CD14-positive monocyte (primary cell): ENCODE data around the gene FKBP15. TPM values are rescaled to one million over a fixed set of nuclear protein-coding genes. Genes with fewer than 3 reads are reported as not detected.
"Not testable (repeated sequence)": the region's sequence is repeated elsewhere in the genome, so short reads cannot be mapped to it uniquely, and the experiment has no call there.

ENCODE experiments used
- DNase-seq, 3 donors: peaks; one replicate each; pipeline ENCODE4 v3.0.0-alpha.2; 2011 to 2022
- H2AFZ ChIP-seq: 2 replicates; pipeline ENCODE4 v1.6.0; 2012; ENCODE audit warnings: mild to moderate bottlenecking, low read depth, low read length, inconsistent platforms; ENCODE audit not compliant: insufficient read depth, poor library complexity, severe bottlenecking
- H3K27ac ChIP-seq, 2 donors: 1 replicate in 1 of 2; 2 replicates in 1 of 2; pipeline ENCODE4 v1.5.1; 2012 to 2013; ENCODE audit warnings: low read length in 2 of 2, control low read depth in 1 of 2, inconsistent platforms in 1 of 2, low read depth in 1 of 2, mild to moderate bottlenecking in 1 of 2
- H3K27me3 ChIP-seq, 2 donors: one replicate each; pipeline versions ENCODE4 v1.6.0 to v1.6.1; 2011 to 2013; ENCODE audit warnings: low read length in 2 of 2; ENCODE audit not compliant: control insufficient read depth in 2 of 2, insufficient read depth in 2 of 2
- H3K36me3 ChIP-seq, 2 donors: replicated peaks in 1 of 2; 1 replicate in 1 of 2; 2 replicates in 1 of 2; pipeline versions ENCODE4 v1.5.1 to v1.6.1; 2012 to 2013; ENCODE audit warnings: low read length in 2 of 2, control low read depth in 1 of 2, inconsistent platforms in 1 of 2, mild to moderate bottlenecking in 1 of 2; ENCODE audit not compliant: insufficient read depth in 2 of 2, control insufficient read depth in 1 of 2
- H3K4me1 ChIP-seq, 2 donors: 1 replicate in 1 of 2; 2 replicates in 1 of 2; pipeline versions ENCODE4 v1.5.1 to v1.6.1; 2012 to 2013; ENCODE audit warnings: low read length in 2 of 2, control low read depth in 1 of 2, inconsistent platforms in 1 of 2, mild to moderate bottlenecking in 1 of 2, moderate library complexity in 1 of 2; ENCODE audit not compliant: insufficient read depth in 2 of 2, control insufficient read depth in 1 of 2
- H3K4me2 ChIP-seq: replicated peaks from 2 replicates; pipeline ENCODE3; 2012; ENCODE audit warnings: low read length, moderate library complexity, mild to moderate bottlenecking; ENCODE audit not compliant: poor library complexity, severe bottlenecking; ENCODE audit errors: extremely low read depth
- H3K4me3 ChIP-seq, 3 experiments: fragments of 200-600 bp in 1 of 3; sonication (generic) in 1 of 3; replicated peaks in 1 of 3; 1 replicate in 2 of 3; 2 replicates in 1 of 3; pipeline ENCODE4 v1.5.1; 2011 to 2013; ENCODE audit warnings: low read length in 3 of 3, mild to moderate bottlenecking in 3 of 3, control low read depth in 2 of 3, low read depth in 2 of 3, inconsistent platforms in 1 of 3, moderate library complexity in 1 of 3
- H3K79me2 ChIP-seq: 2 replicates; pipeline ENCODE4 v1.6.0; 2012; ENCODE audit warnings: mild to moderate bottlenecking, control low read depth, inconsistent platforms, low read length, moderate library complexity; ENCODE audit not compliant: insufficient read depth
- H3K9ac ChIP-seq: 2 replicates; pipeline ENCODE4 v1.6.0; 2017; ENCODE audit warnings: low read length, mild to moderate bottlenecking; ENCODE audit not compliant: insufficient read depth, poor library complexity, severe bottlenecking
- H3K9me3 ChIP-seq, 2 donors: replicated peaks in 1 of 2; 1 replicate in 1 of 2; 2 replicates in 1 of 2; pipeline versions ENCODE4 v1.5.1 to v1.6.1; 2012 to 2013; ENCODE audit warnings: low read length in 2 of 2, control low read depth in 1 of 2; ENCODE audit not compliant: control insufficient read depth in 1 of 2, insufficient read depth in 1 of 2
- H4K20me1 ChIP-seq: 2 replicates; pipeline ENCODE4 v1.6.0; 2012; ENCODE audit warnings: mild to moderate bottlenecking, low read length, control low read depth, moderate library complexity; ENCODE audit not compliant: insufficient read depth
- H3K27ac Mint-ChIP-seq, 7 donors: one replicate each; pipeline ENCODE4 v1.8.0; 2020; ENCODE audit warnings: mild to moderate bottlenecking in 7 of 7, mixed read lengths in 7 of 7, moderate library complexity in 6 of 7, inconsistent platforms in 2 of 7
- H3K27me3 Mint-ChIP-seq, 3 donors: one replicate each; pipeline ENCODE4 v1.8.0; 2021 to 2022; ENCODE audit warnings: low read depth in 3 of 3, mild to moderate bottlenecking in 3 of 3, mixed read lengths in 3 of 3, moderate library complexity in 3 of 3, inconsistent platforms in 1 of 3
- H3K36me3 Mint-ChIP-seq, 2 donors: one replicate each; pipeline ENCODE4 v1.8.0; 2020; ENCODE audit warnings: mixed read lengths in 2 of 2, inconsistent platforms in 1 of 2, mild to moderate bottlenecking in 1 of 2
- H3K4me1 Mint-ChIP-seq: one replicate; pipeline ENCODE4 v1.8.0; 2020; ENCODE audit warnings: mild to moderate bottlenecking, mixed read lengths
- H3K4me3 Mint-ChIP-seq, 2 donors: one replicate each; pipeline ENCODE4 v1.8.0; 2020; ENCODE audit warnings: mild to moderate bottlenecking in 2 of 2, mixed read lengths in 2 of 2, moderate library complexity in 1 of 2
- H3K9me3 Mint-ChIP-seq, 7 donors: one replicate each; pipeline ENCODE4 v1.8.0; 2020 to 2022; ENCODE audit warnings: mixed read lengths in 7 of 7, mild to moderate bottlenecking in 6 of 7, moderate library complexity in 6 of 7, inconsistent platforms in 2 of 7
- WGBS: methylation state at CpG from one replicate; pipeline ENCODE4 v1.1.5; 2013; ENCODE audit warnings: missing lambda C conversion rate; ENCODE audit not compliant: insufficient coverage; 5-methylcytosine and 5-hydroxymethylcytosine counted together
- intact Hi-C, 2 donors: fragments of 100-400 bp; cut with micrococcal nuclease; formaldehyde crosslinking; loops; one replicate each; pipeline versions ENCODE4 v1.15.0 to v1.15.1; 2023
- polyA plus RNA-seq, 3 donors: library from polyadenylated mRNA; depleted of rRNA in 1 of 3; unstranded in 2 of 3; stranded (reverse) in 1 of 3; fragments of 300-500 nt in 2 of 3; fragments of >200 nt in 1 of 3; fragmentation: Illumina TruSeq in 2 of 3; gene quantifications; 1 replicate in 2 of 3; 2 replicates in 1 of 3; pipeline ENCODE4 v1.2.3, GENCODE V29; 2012 to 2021
- TF ChIP-seq, protein P1 (sequence below): fragments of 200-600 bp; IDR thresholded peaks from one replicate; pipeline ENCODE4 v1.8.0; 2022; ENCODE audit warnings: antibody characterized with exemption, mild to moderate bottlenecking

Gene FKBP15
- polyA plus RNA-seq, 3 donors = 32.3 to 120 (median 55.7) TPM

DNA sequence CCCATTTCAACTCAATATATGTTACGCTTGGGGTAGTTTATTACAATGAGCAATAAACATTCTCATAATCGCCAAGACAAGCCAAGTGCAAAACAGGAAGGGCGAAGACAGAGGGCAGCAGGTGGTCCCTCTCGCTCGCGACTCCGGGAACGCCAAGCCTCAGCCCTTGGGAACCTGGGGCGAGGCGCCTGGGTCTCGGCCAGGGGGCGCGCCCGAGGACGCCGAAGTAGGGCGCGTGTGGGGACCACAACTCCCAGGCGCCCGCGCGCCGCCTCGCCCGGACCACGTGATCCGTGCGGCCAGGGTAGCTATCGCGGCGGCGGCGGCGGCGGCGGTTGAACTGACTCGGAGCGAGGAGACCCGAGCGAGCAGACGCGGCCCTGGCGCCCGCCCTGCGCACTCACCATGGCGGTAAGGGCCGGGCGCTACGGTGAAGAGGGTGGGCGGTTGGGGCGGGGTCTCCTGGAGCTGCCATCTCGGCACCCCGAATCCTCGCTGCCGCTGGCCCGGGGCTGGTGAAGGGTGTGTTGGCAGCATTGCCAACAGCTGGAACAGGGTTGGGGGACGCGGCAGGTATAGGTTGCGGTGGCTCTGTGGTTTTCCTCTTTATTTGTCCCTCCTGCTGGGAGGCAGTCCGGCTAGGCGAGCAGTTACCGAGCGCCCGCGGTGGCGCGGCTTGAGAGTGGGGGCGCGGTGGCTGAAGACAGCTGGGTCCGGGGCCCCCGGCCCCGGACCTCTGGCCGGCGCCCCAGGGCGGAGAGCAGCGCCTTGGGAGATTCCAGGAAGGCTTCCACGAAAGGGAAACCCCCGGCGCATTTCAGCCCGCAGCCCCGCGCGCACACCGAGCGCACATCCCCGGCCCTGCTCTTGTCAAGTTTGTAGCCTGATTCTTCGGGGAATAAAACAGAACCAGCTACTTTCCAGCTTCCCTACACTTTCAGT lies 70.1 kb downstream of the FKBP15 start, which contains the start of gene SLC31A2:
Gene SLC31A2 (plus strand): TSS at position 338 of the 942 bp plus-strand sequence. CDS start 68 bp downstream, at position 406.
- H3K9me3 ChIP-seq = no peaks in the 10 kb centered on the region
- H3K27me3 ChIP-seq = no peaks in the 10 kb centered on the region
- TF ChIP-seq, protein P1, sequence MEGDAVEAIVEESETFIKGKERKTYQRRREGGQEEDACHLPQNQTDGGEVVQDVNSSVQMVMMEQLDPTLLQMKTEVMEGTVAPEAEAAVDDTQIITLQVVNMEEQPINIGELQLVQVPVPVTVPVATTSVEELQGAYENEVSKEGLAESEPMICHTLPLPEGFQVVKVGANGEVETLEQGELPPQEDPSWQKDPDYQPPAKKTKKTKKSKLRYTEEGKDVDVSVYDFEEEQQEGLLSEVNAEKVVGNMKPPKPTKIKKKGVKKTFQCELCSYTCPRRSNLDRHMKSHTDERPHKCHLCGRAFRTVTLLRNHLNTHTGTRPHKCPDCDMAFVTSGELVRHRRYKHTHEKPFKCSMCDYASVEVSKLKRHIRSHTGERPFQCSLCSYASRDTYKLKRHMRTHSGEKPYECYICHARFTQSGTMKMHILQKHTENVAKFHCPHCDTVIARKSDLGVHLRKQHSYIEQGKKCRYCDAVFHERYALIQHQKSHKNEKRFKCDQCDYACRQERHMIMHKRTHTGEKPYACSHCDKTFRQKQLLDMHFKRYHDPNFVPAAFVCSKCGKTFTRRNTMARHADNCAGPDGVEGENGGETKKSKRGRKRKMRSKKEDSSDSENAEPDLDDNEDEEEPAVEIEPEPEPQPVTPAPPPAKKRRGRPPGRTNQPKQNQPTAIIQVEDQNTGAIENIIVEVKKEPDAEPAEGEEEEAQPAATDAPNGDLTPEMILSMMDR = peak; percentile 47
- H3K4me3 Mint-ChIP-seq = peak within 1 kb of the TSS; percentile 94 to 96
- peak within 1 kb of the TSS; percentile 83 for H3K4me2 ChIP-seq
- no peaks in the 10 kb centered on the region for H3K9me3 Mint-ChIP-seq
- H3K9ac ChIP-seq = peak within 1 kb of the TSS; percentile 100
- peaks cover 50% of the 10 kb centered on the region for H3K79me2 ChIP-seq
- peaks cover 4 to 15% of the 10 kb centered on the region in 2 donors for H3K36me3 ChIP-seq
- peak within 1 kb of the TSS; percentile 68 for H2AFZ ChIP-seq
- peaks cover 16 to 41% of the 10 kb centered on the region in 2 donors for H3K36me3 Mint-ChIP-seq
- intact Hi-C loops = loop anchor here (2.0 to 5.0 kb wide), 3 partner anchors 36 to 70 kb away; partner anchors contain the start of genes FKBP15 (in 1 of the 2) and SLC31A1 (in 1 of the 2)
- peak; percentile 75 to 89 (median 88) for DNase-seq
- peaks cover 66% of the 10 kb centered on the region for H3K4me1 Mint-ChIP-seq
- H3K4me1 ChIP-seq = peaks cover 66 to 67% of the 10 kb centered on the region in 2 donors
- H3K27ac Mint-ChIP-seq = peak within 1 kb of the TSS; percentile 96 to 100 (median 99)
- H3K27me3 Mint-ChIP-seq = peaks cover 1 to 5% (median 3%) of the 10 kb centered on the region in 3 donors
- peaks cover 36% of the 10 kb centered on the region for H4K20me1 ChIP-seq
- H3K4me3 ChIP-seq = peak within 1 kb of the TSS; percentile 75 to 97 (median 93)
- under 1% methylated on average over 84 of the region's 87 CpGs for WGBS
- peak within 1 kb of the TSS; percentile 96 to 98 for H3K27ac ChIP-seq

DNA sequence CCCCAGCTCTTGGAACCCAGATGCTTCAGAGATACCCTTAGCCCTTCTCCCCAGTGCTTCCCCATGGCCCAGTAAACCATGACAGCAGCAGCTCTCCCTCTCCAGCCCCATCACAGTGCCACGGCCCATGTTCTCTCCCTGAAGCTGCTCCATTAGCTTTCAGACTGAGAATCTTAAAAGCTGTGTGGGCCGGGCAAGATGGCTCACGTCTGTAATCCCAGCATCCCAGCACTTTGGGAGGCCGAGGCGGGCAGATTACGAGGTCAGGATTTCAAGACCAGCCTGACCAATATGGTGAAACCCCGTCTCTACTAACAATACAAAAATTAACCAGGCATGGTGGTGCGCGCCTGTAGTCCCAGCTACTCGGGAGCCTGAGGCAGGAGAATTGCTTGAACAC lies 71.5 kb downstream of the FKBP15 start:
- 93% methylated on average over 5 of the region's 10 CpGs for WGBS

More for the DNA sequence above, 71.5 kb downstream of the FKBP15 start:
- H3K36me3 ChIP-seq, DNase-seq, H3K9me3 Mint-ChIP-seq, H3K27me3 ChIP-seq, H3K4me3 Mint-ChIP-seq, intact Hi-C loops, H3K9me3 ChIP-seq: not testable (repeated sequence)
- H3K27ac ChIP-seq = peak overlapping the region; percentile 67 to 74
- peak overlapping the region; percentile 77 to 92 (median 91) for H3K27ac Mint-ChIP-seq
- H2AFZ ChIP-seq = peak overlapping the region; percentile 52
- peaks cover 14 to 27% of the 10 kb centered on the region in 2 donors for H3K36me3 Mint-ChIP-seq
- peaks cover 52 to 53% of the 10 kb centered on the region in 2 donors for H3K4me1 ChIP-seq
- peaks cover 22% of the 10 kb centered on the region for H4K20me1 ChIP-seq
- peak overlapping the region in 1 of 3 experiments; percentile 93 for H3K4me3 ChIP-seq
- peaks cover 6 to 12% (median 8%) of the 10 kb centered on the region in 3 donors for H3K27me3 Mint-ChIP-seq
- H3K9ac ChIP-seq = peak overlapping the region; percentile 13
- H3K79me2 ChIP-seq = peaks cover 36% of the 10 kb centered on the region
- peaks cover 52% of the 10 kb centered on the region for H3K4me1 Mint-ChIP-seq
- H3K4me2 ChIP-seq = peak overlapping the region; percentile 43
